Vagina (tissue), 2 donors: ENCODE results near the gene PGM1.

Experiments used
- POLR2A ChIP-seq, 2 donors: fragments of 450-650 bp; IDR thresholded peaks; one replicate each; pipeline ENCODE4 v1.6.1; 2017; ENCODE audit warnings: antibody characterized with exemption in 2 of 2, mild to moderate bottlenecking in 2 of 2, moderate library complexity in 2 of 2
- POLR2AphosphoS5 ChIP-seq, 2 donors: sonication (generic); formaldehyde crosslinking; IDR thresholded peaks; one replicate each; pipeline ENCODE4 v1.9.0; 2017; ENCODE audit warnings: antibody characterized with exemption in 2 of 2, mild to moderate bottlenecking in 2 of 2, low read depth in 1 of 2; ENCODE audit not compliant: insufficient read depth in 1 of 2
- TF ChIP-seq, protein P1 (sequence below), 3 experiments: fragments of 450-650 bp in 2 of 3; fragments of 200-600 bp in 1 of 3; sonication (generic) in 1 of 3; IDR thresholded peaks; one replicate each; pipeline ENCODE4 v1.5.1; 2017 to 2019; ENCODE audit warnings: antibody characterized with exemption in 3 of 3, mild to moderate bottlenecking in 2 of 3, moderate library complexity in 2 of 3

DNA sequence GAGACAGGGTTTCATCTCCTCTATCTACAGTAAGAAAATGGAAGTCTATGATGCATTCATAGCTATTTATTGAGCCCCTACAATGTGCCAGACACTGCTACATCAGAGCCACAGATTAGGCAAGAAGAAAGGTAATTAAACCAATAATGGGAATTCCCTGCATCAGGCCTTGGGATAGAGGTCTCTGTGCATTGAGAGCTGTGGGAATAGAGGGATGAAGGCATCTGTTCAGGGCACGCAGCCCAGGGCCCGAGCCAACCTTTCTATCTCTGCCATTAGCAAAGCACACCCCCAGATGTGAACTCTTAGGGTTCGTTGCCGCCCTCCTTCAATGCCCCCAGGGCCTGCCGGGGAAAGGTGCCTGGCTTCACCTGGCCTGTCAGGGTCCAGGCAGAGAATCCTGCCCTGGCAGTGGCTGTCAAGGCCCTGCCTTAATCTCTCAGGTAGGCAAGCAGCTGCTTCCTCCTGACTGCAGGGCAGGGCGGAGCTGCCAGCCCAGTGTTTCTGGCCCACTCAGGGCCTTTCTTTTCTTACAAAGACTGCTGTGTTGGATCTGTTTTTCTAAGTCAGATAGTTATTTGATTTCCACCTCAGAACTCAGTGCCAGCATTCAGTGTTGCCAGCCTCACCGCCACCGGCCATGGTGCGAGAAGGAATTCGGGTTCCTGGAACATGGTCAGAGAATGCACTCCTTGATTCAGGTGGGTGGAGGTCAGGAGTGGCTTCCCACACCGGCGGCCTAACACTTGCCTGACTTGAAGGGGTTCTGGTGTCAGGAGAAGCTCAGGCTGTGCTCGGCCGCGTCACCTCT lies 76.1 kb downstream of the PGM1 start:
- TF ChIP-seq, protein P1, sequence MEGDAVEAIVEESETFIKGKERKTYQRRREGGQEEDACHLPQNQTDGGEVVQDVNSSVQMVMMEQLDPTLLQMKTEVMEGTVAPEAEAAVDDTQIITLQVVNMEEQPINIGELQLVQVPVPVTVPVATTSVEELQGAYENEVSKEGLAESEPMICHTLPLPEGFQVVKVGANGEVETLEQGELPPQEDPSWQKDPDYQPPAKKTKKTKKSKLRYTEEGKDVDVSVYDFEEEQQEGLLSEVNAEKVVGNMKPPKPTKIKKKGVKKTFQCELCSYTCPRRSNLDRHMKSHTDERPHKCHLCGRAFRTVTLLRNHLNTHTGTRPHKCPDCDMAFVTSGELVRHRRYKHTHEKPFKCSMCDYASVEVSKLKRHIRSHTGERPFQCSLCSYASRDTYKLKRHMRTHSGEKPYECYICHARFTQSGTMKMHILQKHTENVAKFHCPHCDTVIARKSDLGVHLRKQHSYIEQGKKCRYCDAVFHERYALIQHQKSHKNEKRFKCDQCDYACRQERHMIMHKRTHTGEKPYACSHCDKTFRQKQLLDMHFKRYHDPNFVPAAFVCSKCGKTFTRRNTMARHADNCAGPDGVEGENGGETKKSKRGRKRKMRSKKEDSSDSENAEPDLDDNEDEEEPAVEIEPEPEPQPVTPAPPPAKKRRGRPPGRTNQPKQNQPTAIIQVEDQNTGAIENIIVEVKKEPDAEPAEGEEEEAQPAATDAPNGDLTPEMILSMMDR (IDR thresholded peaks at IDR 0.05) = no peak
- no peak for TF ChIP-seq POLR2AphosphoS5 (IDR thresholded peaks at IDR 0.05; ENCODE audit: insufficient read depth in 1 of 2, low read depth in 1 of 2)
- TF ChIP-seq POLR2A (IDR thresholded peaks at IDR 0.05) = no peak
